Thymus (tissue), 11 donors: ENCODE measurements around the gene SLC12A3. TPM values are rescaled to one million over a fixed set of nuclear protein-coding genes. Genes with fewer than 3 reads are reported as not detected.

Source experiments
- DNase-seq, 9 donors: peaks; one replicate each; pipeline ENCODE4 v3.0.0-alpha.2; 2013; ENCODE audit warnings: low spot score in 9 of 9, low read depth in 6 of 9, missing footprints in 1 of 9
- H3K27ac ChIP-seq, 2 donors: one replicate each; pipeline ENCODE4 v1.5.1; 2013; ENCODE audit warnings: control low read depth in 1 of 2, low read depth in 1 of 2, low read length in 1 of 2, mild to moderate bottlenecking in 1 of 2, moderate library complexity in 1 of 2
- H3K27me3 ChIP-seq, 2 donors: one replicate each; pipeline ENCODE4 v1.5.1; 2013; ENCODE audit warnings: low read length in 1 of 2; ENCODE audit not compliant: control insufficient read depth in 2 of 2, insufficient read depth in 1 of 2
- H3K36me3 ChIP-seq, 2 donors: one replicate each; pipeline ENCODE4 v1.5.1; 2013; ENCODE audit warnings: low read length in 1 of 2, mild to moderate bottlenecking in 1 of 2, moderate library complexity in 1 of 2; ENCODE audit not compliant: control insufficient read depth in 2 of 2, insufficient read depth in 2 of 2
- H3K4me1 ChIP-seq, 2 donors: one replicate each; pipeline ENCODE4 v1.5.1; 2013; ENCODE audit warnings: low read length in 2 of 2; ENCODE audit not compliant: control insufficient read depth in 2 of 2, insufficient read depth in 2 of 2
- H3K4me3 ChIP-seq, 2 donors: one replicate each; pipeline ENCODE4 v1.5.1; 2013; ENCODE audit warnings: low read length in 2 of 2, control low read depth in 1 of 2, mild to moderate bottlenecking in 1 of 2
- H3K9me3 ChIP-seq, 2 donors: one replicate each; pipeline ENCODE4 v1.5.1; 2013; ENCODE audit warnings: low read length in 1 of 2, mild to moderate bottlenecking in 1 of 2; ENCODE audit not compliant: control insufficient read depth in 2 of 2, insufficient read depth in 1 of 2
- WGBS: extraction: QIAGEN DNeasy Blood & Tissue Kit; methylation state at CpG from one replicate; pipeline ENCODE4 v1.1.7; 2013; 5-methylcytosine and 5-hydroxymethylcytosine counted together
- polyA plus RNA-seq: library from polyadenylated mRNA; stranded (reverse); fragments of 200-250 nt; gene quantifications from one replicate; pipeline ENCODE4 v1.2.3, GENCODE V29; 2013
- total RNA-seq: library from RNA; stranded (reverse); fragments of 120-200 nt; gene quantifications from one replicate; pipeline ENCODE4 v1.2.4, GENCODE V29; 2013
- donor health status: healthy.

The SLC12A3 gene
- total and polyA plus RNA-seq, 2 donors = 0.34 to 0.52 TPM

DNA sequence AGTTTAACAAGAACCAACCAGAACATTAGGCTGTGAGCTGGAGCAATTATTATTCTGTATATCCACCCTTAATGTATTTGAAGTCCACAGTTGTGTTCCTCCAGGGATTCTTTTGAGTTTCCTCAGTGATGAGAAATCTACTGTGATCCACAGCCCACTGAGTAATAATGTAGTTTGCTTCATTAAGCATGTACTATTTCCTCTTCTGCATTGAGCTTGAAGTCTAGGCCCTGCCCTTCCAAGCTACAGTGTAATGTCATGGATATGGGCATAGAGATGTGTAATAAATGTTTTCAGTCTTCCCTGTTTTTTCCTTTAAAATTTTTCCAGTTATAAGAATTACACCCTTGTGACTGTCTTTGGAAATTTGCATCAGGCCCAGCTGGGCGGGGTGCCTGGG lies 36.4 kb upstream of the SLC12A3 start:
- no peak overlapping the region for H3K27ac ChIP-seq
- H3K27me3 ChIP-seq = no peaks in the 10 kb centered on the region
- H3K36me3 ChIP-seq = peaks cover 42 to 56% of the 10 kb centered on the region in 2 donors
- WGBS = 98% methylated on average over 1 of the region's 1 CpG
- H3K4me3 ChIP-seq = no peak overlapping the region
- H3K9me3 ChIP-seq = no peaks in the 10 kb centered on the region
- H3K4me1 ChIP-seq = peaks cover 0 to 6% of the 10 kb centered on the region in 2 donors
- no peak for DNase-seq

DNA sequence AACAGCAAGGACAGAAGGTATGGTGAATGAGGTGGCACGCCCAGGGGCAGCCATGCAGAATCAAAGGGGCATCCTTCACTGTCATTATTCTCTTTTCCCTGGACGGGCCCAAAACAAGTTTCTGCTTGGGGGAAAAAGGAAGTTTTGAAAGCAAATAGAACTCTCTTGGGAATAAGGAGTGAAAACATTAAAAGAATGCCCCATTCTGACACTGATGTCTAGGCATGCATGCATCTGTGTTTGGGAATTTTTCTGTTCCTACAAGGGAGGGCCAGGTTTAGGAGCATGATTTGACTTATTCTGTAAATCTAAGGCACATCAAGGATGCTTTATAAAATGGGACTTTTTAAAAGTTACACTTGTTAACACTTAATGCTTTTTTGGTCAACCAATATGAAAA lies 34.3 kb upstream of the SLC12A3 start:
- DNase-seq = no peak
- Histone ChIP-seq H3K27ac (no peak overlapping the region), H3K4me3 (no peak overlapping the region), H3K4me1 (peaks cover 0 to 6% of the 10 kb centered on the region in 2 donors), H3K36me3 (peaks cover 48 to 60% of the 10 kb centered on the region in 2 donors), H3K9me3 (no peaks in the 10 kb centered on the region), H3K27me3 (no peaks in the 10 kb centered on the region)
- WGBS = 74% methylated on average over 2 of the region's 2 CpGs

DNA sequence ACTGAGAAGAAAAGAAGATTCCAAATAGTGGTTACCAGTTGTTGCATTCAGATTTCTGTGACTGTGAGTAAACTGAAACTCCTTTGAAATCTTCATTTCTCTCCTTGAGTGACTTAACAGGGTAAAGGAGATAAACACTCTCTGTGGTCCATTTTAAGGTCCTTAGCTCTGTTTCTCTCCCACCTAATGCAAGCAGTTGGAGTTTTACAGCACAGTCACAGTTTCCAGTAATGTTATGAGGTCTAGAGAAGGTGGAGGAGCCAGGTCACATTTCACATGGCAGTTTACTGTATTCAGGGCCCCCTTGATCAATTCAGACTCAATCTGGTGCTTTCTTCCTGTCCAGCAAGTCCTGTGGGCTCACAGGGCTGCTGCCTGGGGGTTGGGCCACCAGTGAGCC lies 32.2 kb upstream of the SLC12A3 start:
- no peaks in the 10 kb centered on the region for H3K9me3 ChIP-seq
- peaks cover 0 to 6% of the 10 kb centered on the region in 2 donors for H3K4me1 ChIP-seq
- H3K4me3 ChIP-seq = no peak overlapping the region
- H3K36me3 ChIP-seq = peaks cover 53 to 68% of the 10 kb centered on the region in 2 donors
- no peaks in the 10 kb centered on the region for H3K27me3 ChIP-seq
- H3K27ac ChIP-seq = peak overlapping the region in 1 of 2 donors; percentile 21
- no peak for DNase-seq

DNA sequence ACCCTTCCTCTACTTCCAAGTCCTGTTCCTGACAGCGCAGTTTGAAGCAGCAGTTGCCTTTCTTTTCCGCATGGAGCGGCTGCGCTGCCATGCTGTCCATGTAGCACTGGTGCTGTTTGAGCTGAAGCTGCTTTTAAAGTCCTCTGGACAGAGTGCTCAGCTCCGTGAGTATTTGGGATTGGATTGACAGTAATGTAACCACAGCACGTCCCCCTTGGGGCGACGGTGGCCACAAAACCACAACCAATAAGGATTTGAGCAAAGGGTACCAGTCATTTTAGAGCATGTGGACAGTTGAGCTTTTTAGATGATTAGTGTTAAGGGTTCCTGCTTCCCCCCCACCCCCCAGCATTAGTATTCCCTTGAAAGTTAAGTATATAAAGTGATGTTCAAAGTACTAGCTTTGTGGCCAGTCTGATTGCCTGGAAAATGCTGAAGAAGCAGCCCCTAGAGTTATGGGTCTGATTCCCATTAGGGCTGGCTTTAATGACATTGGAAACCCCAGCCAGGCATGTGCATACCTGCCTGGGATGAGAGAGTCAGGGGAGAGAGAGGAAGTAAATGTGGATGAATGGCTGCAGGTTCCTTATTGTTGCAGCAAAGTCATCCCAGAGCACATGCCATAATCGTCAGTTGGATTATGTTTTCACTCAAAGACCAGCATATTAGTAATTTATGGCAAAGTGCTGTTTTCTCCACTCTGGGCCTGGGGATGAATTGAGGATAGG lies 31.6 kb upstream of the SLC12A3 start:
- Histone ChIP-seq H3K4me3 (no peak overlapping the region), H3K9me3 (no peaks in the 10 kb centered on the region), H3K4me1 (peaks cover 0 to 6% of the 10 kb centered on the region in 2 donors), H3K27me3 (no peaks in the 10 kb centered on the region), H3K36me3 (peaks cover 59 to 75% of the 10 kb centered on the region in 2 donors), H3K27ac (peak overlapping the region in 1 of 2 donors; percentile 21)
- DNase-seq = no peak
- 95% methylated on average over 9 of the region's 9 CpGs for WGBS

DNA sequence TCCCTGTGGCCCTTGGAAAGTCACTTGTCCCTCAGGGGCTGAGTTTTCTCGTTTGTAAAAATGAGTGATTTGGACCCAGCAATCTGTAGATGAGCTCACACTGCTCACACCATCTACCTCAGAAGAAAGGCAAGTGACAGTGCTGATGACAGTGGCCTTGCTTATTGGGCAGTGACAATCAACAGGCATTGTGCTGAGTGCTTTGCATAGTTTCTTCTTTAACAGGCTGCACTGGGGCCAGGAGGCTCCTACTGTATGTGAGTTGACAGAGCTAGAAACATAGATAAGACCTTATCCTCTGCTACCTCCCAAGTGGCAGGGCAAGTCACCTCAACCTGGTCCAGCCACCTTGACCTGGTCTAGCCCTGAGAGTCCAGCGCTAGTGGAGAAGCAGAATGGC lies 29.7 kb upstream of the SLC12A3 start:
- peaks cover 65 to 72% of the 10 kb centered on the region in 2 donors for H3K36me3 ChIP-seq
- no peak overlapping the region for H3K27ac ChIP-seq
- no peak for DNase-seq
- 97% methylated on average over 2 of the region's 2 CpGs for WGBS
- no peaks in the 10 kb centered on the region for H3K27me3 ChIP-seq
- H3K9me3 ChIP-seq = no peaks in the 10 kb centered on the region
- H3K4me1 ChIP-seq = peaks cover 0 to 6% of the 10 kb centered on the region in 2 donors
- no peak overlapping the region for H3K4me3 ChIP-seq

DNA sequence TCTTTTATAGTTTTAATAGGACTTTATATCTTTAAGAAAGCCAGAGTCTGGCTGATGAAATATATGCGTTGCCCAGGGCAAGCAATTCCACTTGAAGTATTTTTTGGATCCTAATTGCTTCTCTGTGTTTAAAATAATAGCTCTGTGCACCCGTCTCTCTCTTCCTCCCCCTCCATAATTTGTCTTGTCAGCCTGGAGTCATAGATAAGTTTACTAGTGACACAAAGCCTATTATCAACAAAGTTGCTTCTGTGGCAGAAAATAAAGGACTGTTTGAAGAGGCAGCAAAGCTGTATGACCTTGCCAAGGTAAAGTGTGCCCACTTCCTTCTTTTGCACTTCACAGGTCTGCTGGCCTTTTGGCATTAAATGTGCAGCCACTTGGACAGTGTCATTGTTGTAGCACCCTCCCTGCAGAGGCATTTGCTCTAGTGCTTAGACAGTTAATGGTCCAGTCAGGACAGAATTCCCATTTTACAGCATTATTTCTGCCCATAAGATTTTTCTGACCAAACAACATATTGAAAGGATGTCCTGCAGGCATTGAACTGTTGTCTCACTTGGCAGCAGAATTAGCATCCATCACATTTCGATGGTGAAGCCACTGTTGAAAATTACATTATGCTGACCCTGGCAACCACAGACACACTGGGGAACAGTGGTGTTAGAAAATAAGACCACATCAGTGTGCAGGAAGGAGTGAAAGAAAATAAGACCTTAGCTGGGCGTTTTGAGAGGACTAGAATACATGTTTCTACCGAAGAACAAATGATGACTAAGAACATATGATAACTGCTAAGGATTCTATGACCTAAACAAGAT lies 28.4 kb upstream of the SLC12A3 start:
- WGBS = 96% methylated on average over 5 of the region's 5 CpGs
- Histone ChIP-seq H3K4me3 (no peak overlapping the region), H3K4me1 (peaks cover 0 to 6% of the 10 kb centered on the region in 2 donors), H3K27me3 (no peaks in the 10 kb centered on the region), H3K9me3 (no peaks in the 10 kb centered on the region), H3K27ac (no peak overlapping the region), H3K36me3 (peaks cover 70 to 80% of the 10 kb centered on the region in 2 donors)
- DNase-seq = no peak

DNA sequence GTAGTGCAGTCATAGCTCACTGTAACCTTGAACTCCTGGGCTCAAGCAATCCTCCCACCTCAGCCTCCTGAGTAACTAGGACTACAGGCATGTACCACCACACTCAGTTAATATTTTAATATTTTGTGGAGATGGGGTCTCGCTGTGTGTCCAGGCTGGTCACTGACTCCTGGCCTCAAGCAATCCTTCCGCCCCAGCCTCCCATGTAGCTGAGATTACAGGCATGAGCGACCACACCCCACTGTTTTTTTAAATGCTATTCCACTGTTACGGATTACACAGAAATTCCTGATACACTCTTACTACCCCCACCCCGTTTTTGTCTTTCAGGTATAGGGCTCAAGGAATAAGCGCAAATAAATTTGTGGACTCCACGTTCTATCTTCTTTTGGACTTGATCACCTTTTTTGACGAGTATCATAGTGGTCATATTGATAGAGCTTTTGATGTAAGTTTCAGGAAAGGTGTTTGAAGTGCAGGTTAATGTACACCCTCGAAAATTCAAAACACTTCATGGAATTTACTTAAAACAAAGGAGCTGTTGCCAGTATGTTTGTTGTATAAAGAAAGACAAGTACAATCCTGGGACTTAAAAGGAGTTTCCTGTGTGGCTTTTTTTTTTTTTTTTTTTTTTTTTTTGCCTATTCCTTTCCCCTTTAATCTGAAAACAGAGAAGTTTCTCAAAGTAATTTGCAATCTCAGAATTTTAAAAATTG lies 26.2 kb upstream of the SLC12A3 start:
- H3K4me1 ChIP-seq = no peaks in the 10 kb centered on the region
- DNase-seq = no peak
- 95% methylated on average over 9 of the region's 9 CpGs for WGBS
- no peaks in the 10 kb centered on the region for H3K27me3 ChIP-seq
- no peak overlapping the region for H3K27ac ChIP-seq
- H3K36me3 ChIP-seq = peaks cover 71 to 74% of the 10 kb centered on the region in 2 donors
- no peak overlapping the region for H3K4me3 ChIP-seq
- H3K9me3 ChIP-seq = no peaks in the 10 kb centered on the region

DNA sequence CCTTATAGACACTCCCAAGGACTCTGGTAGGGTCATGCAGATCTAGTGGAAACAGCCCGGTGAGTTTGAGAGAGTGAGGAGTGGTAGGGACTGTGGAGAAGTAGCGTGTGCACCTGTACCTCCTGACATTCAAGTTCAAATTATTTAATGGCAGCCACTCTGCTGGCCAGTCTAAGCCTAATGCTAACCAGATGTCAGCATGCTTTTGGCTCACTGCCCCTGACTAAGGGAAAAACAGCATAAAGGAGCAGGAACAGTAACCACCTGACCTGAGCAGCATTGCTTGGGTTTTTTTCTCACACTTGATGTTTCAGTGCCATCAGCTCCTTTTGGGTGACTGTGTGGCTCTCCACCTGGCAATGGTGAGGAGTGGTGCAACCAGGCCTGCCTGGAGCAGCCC lies 23.8 kb upstream of the SLC12A3 start:
- no peaks in the 10 kb centered on the region for H3K27me3 ChIP-seq
- peaks cover 67 to 74% of the 10 kb centered on the region in 2 donors for H3K36me3 ChIP-seq
- 99% methylated on average over 2 of the region's 2 CpGs for WGBS
- no peaks in the 10 kb centered on the region for H3K9me3 ChIP-seq
- no peak for DNase-seq
- no peak overlapping the region for H3K27ac ChIP-seq
- H3K4me3 ChIP-seq = no peak overlapping the region
- no peaks in the 10 kb centered on the region for H3K4me1 ChIP-seq

DNA sequence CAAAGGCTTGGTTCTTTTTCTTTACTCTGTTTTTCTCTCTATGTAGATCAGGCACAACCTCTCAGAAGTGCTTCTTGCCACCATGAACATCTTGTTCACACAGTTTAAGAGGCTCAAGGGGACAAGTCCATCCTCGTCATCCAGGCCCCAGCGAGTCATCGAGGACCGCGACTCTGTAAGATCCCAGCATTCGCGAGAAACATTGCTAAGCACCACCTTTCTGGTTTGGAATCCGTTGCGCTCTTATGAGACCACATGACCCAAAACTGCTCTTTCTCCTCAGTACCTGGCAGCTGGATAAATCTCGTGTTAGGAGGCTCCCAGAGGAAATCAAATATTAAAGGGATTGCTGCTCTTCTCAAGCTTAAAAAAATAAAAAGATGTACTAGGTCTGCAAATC lies 23.3 kb upstream of the SLC12A3 start:
- DNase-seq = no peak
- H3K4me1 ChIP-seq = peaks cover 0 to 2% of the 10 kb centered on the region in 2 donors
- H3K27ac ChIP-seq = no peak overlapping the region
- H3K36me3 ChIP-seq = peaks cover 67 to 69% of the 10 kb centered on the region in 2 donors
- H3K4me3 ChIP-seq = no peak overlapping the region
- WGBS = 96% methylated on average over 10 of the region's 10 CpGs
- H3K9me3 ChIP-seq = no peaks in the 10 kb centered on the region
- H3K27me3 ChIP-seq = no peaks in the 10 kb centered on the region
